HG02870 (cell line): Measurements from ENCODE around the gene COMMD7.
"Not testable (repeated sequence)": the region's sequence is repeated elsewhere in the genome, so short reads cannot be mapped to it uniquely, and the experiment has no call there.

Experiments
- ATAC-seq: cut with Tn5 transposase; IDR thresholded peaks from one replicate; pipeline ENCODE4 v1.9.1; 2021; ENCODE audit warnings: mild to moderate bottlenecking, moderate library complexity; ENCODE audit not compliant: unreplicated experiment

Gene COMMD7

GRCh38 chr20:32729334-32729733 is 13.9 kb downstream of the COMMD7 start:
- not testable (repeated sequence) for ATAC-seq

GRCh38 chr20:32728435-32728834 is 14.8 kb downstream of the COMMD7 start:
- not testable (repeated sequence) for ATAC-seq

- ATAC-seq = no peak
These were observed 15.6 kb downstream of the COMMD7 start for GRCh38 chr20:32727683-32728082.

- ATAC-seq = no peak
These were observed 24.4 kb downstream of the COMMD7 start for GRCh38 chr20:32718749-32719348.

DNA sequence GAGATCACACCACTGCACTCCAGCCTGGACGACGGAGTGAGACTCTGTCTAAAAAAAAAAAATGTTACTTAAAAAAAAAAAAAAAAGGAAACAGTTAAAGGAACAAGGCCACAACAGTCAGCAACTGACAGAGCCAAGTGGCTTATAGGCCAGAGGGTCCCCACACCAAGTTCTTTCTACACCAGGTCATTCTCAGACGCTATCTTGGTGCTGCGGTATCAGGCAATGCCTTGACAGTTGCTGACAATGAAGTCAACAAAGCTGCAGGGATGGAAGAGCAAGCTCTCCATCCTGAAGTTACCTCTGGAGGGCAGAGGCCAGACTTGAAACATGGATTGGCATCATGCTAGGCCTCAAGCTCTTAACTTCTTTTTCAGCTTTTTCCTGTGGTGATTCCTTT is 31.9 kb downstream of the COMMD7 start:
- no peak for ATAC-seq

DNA sequence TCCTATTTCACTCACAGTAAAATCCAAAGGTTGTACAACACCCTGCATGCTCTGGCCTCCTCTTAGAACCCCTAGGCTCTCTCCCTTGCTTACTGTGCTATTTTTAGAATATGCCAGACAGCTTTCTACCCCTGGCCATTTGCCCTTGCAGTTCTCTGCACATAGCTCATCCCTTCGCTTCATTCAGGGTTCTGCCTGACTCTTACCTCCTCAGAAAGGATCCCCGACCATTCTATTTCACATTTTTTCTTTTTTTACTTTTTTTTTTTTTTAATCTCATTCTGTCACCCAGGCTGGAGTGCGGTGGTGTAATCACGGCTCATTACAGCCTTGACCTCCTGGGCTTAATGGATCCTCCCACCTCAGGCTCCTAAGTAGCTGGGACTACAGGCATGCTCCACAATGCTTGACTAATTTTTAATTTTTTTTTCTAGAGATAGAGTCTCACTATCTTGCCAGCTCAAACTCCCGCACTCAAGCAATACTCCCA is 33.6 kb downstream of the COMMD7 start:
- ATAC-seq = no peak

DNA sequence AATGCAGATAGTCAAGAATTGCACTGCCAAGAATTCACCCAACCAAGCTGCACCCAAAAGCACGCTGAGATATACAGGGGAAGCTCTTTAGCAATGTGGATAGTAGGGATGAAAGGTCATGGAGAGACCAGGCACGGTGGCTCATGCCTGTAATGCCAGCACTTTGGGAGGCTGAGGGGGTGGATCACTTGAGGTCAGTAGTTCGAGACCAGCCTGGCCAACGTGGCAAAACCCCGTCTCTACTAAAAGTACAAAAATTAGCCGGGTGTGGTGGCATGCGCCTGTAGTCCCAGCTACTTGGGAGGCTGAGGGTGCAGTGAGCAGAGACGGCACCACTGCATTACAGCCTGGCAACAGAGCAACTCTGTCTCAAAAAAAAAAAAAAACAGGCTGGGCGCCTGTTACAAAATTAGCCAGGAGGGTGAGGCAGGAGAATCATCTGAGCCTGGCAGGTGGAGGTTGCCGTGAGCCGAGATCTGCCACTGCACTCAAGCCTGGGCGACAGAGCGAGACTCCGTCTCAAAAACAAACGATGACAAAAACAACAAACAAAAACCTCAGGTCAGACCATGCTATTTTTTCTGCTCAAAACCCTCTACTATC is 34.1 kb downstream of the COMMD7 start:
- ATAC-seq = not testable (repeated sequence)

DNA sequence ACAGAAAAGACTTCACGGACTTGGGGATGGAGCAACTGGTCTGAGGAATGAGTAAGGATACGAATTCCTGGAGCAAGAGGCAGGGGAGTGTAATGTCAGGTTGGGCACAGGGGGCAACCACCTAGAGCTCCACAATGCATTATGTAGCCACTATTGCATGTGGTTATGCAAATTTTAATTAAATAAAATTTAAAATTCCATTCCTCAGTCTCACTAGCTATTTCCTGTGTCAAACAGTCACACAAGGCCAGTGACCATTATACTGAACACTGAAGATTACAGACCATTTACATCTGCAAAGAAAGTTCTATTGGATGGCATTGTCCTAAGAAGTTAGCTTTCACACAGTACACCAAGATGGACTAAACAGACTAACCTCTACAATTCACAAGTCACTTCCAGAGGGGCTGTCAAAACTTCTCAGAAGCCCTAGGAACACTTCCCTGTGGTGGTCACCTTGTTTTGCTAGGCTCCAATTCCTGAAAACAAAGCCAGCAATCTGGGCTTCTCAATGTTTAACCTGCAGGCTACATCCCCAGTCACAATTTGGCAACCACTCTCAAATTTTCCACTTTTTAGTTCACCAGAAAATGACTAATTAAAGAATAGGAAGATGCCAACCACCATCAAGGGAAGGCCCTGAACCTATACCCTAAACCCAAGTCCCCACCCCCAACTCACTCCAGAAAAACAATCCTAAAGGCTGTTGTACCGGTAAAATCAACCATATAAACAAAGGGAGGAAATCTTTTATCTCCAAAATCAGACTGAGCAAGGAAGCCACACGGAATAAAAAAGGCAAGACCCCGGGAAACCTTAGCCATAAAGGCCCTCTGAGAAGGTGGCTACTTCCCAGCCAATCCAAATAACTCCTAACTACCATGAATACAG is 35.3 kb downstream of the COMMD7 start:
- no peak for ATAC-seq

GRCh38 chr20:32706486-32706885 is 36.8 kb downstream of the COMMD7 start:
- ATAC-seq = no peak

DNA sequence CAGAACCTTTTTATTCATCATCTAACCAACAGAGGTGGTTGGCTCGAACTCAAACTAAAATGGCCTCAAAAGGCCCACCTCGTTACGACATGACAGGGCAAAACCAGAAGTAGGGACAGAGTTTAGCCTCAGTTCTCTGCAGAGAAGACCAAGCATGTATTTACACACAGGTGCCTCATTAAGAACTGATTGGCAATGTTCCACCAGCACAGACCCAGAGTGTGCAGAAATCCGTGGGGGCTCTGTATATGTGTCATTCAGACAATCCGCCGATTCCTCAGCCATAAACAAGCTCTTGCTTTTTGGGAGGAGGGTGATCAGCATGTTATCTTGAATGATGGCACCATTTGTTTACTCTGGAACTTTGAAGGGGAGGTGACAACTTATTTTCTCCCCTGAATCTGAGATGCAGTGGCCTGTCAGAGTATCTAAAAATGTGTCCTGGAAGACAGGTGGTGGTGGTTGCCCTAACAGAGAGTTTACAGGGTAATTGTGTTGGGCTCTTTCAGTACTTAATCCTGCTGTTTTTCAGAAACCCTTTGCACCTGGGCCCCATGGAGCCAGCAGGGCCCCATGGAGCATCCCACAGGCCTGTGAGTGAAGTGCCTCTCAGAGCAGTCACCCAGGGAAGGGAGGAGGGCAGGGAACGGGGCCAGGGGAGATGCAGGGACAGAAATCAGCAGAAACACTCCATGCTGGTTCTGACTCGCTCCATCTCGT is 40.4 kb downstream of the COMMD7 start:
- ATAC-seq = no peak

- ATAC-seq = no peak
These were observed 45.7 kb downstream of the COMMD7 start for GRCh38 chr20:32697608-32698007.

DNA sequence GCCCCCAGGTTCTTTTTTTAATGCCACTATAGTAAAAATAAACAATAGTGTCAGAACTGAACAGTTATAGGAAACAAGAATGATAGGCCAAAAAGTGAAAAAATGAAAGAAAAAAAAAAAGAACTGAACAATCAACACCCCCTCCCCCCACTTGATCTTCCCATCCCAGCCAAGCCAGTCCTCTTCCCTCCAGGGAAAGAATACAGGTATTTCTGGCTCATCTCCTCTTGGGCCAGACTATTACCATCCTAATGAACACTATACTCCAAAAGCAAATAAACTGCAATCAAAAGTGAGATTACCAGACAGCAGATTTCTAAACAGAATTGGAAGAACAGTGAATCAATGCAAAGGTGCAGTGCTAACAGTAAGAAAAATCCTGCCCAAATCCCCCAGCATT is 48.2 kb downstream of the COMMD7 start:
- ATAC-seq = no peak

GRCh38 chr20:32688966-32689365 is 54.3 kb downstream of the COMMD7 start:
- ATAC-seq = not testable (repeated sequence)

DNA sequence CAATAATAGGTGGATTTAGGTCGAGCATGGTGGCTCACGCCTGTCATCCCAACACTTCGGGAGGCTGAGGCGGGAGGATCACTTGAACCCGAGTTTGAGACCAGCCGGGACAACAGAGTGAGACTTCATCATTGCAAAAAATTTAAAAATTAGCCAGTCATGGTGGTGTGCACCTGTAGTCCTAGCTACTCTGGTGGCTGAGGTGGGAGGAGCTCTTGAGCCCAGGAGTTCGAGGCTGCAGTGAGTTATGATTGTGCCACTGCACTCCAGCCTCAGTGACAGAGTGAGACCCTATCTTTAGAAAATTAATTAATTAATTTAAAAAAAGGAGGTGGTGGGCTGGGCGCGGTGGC is 56.1 kb downstream of the COMMD7 start:
- no peak for ATAC-seq

DNA sequence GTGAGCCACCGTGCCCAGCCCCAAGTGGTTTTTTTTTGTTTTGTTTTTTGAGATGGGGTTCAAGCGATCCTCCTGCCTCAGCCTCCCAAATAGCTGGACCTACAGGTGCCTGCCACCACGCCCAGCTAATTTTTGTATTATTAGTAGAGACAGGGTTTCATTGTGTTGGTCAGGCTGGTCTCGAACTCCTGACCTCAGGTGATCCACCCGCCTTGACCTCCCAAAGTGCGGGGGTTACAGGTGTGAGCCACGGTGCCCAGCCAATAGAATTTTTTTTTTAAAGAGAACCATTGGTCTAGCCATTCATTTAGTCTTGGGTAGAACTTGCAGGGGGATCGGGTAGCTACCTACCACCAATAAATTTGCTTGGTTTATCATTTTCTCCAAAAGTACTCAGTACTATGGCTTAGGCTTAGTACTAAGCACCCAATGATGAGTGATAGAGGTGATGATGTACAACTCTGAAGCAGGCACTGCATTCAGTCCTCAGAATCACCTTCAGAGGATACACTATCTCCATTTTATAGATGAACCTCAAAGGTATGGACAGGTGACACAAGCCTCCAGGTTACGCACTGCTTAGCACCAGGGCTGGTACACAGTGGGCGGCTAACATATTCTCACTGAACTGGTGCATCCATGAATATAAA is 56.6 kb downstream of the COMMD7 start:
- ATAC-seq = no peak

DNA sequence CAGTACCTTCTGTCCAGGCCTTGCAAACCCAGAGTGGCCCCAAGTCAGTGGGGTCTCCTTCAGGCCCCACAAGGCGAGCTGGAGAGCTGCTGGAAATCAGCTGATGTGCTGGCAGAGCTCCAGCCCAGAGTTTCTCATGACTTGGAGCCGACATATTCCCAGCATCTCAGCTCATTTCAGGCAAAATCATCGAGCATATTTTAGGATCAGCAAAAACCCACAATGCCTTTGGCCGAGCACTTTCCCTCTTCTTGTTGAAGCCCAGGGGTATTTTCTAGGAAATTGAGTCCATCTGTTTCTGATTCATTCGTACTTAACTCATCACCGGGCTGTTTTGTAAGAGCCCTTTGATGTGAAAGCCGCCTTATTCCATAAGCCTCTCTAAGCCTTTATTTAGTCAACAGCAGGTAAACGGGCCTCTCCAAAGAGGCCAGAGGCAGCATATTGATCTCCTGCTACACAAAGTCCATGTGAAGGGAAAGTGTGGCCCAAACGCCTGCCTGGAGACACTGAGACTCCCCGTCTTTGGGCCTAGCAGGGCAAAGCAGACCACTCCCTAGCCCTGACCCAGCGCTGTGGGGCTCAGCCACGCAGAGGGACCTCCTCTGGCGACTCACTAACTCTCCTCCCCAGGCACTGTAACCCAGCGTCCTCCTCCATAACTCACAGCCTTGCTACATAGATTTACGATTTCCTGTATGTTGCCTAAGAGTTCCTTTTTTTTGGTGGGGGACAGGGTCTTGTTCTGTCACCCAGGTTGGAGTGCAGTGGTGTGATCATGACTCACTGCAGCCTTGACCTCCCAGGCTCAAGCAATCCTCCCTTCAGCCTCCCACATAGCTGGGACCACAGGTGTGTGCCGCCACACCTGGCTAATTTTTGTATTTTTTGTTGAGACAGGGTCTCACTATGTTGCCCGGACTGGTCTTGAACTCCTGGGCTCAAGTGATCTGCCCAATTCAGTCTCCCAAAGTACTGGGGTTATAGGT is 57.4 kb downstream of the COMMD7 start:
- no peak for ATAC-seq

DNA sequence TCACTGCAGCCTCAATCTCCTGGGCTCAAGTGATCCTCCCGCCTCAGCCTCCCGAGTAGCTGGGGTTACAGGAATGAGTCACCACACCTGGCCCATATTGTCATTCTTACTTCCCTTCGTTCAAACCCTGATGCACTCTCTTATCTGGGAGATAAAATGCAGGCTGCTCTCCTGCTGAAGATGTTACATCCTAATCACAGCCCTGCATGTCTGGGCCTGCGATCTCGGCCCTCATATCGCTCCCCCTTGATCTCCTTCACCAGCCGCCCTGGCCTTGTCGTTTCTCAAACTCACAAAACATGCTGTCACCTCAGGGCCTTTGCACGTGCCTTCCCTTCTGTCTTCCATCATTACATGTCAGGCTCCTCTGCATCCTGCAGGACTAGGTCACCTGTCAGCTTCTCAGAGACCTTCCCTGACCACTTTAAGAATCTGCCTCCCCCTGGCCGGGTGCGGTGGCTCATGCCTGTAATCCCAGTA is 60.7 kb downstream of the COMMD7 start:
- no peak for ATAC-seq

- ATAC-seq = no peak
These were observed 61.8 kb downstream of the COMMD7 start for GRCh38 chr20:32681175-32682084.
